ENCODE data around the gene PDZD7.

DNA sequence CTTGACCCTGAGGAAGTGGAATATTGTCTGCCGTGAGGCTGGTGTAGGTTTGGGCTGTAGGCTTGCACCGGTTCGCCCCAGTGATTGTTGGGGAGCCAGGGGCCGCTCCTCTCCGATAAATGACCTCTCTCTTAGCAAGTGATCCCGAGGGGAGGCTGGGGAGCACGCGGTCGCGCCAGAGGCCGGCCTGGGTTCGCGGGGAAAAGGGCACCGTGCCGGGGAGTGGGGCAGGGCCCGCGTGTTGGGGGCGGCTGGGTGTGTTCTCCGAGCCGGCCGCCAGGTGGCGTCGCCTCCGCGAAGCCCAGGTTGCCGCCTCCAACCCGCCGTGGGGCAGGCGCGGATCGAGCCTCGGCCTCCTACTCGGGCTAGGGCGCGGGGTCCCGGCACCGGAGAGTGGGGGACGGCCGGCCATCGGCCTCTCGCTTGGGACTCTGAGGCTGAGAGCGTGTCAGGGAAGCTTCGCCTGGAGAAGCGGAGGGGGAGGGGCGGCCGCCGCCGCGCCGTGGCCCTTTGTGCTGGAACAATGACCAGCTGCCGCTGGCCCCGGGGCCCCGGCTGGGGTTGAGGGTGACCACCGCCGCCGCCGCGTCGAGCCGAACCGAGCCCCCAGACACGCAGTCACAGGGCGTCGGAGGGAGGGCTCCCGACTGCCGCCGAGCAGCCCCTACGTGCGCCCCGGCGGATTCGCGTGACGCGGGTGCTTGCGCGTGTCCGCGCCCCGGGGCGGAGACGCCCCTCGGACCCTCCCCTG is 31.8 kb downstream of the PDZD7 start:
- TF ChIP-seq, protein P1, sequence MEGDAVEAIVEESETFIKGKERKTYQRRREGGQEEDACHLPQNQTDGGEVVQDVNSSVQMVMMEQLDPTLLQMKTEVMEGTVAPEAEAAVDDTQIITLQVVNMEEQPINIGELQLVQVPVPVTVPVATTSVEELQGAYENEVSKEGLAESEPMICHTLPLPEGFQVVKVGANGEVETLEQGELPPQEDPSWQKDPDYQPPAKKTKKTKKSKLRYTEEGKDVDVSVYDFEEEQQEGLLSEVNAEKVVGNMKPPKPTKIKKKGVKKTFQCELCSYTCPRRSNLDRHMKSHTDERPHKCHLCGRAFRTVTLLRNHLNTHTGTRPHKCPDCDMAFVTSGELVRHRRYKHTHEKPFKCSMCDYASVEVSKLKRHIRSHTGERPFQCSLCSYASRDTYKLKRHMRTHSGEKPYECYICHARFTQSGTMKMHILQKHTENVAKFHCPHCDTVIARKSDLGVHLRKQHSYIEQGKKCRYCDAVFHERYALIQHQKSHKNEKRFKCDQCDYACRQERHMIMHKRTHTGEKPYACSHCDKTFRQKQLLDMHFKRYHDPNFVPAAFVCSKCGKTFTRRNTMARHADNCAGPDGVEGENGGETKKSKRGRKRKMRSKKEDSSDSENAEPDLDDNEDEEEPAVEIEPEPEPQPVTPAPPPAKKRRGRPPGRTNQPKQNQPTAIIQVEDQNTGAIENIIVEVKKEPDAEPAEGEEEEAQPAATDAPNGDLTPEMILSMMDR (IDR thresholded peaks at IDR 0.05), result peak; percentile 97 to 99 (median 99)
- TF ChIP-seq POLR2AphosphoS5 (IDR thresholded peaks at IDR 0.05), result peak; percentile 80 to 93
- TF ChIP-seq EP300 (IDR thresholded peaks at IDR 0.05), result peak in 1 of 4 donors; percentile 22
- peak in 3 of 4 donors; percentile 78 to 91 (median 85) for TF ChIP-seq POLR2A (IDR thresholded peaks at IDR 0.05)
